OCI-M2 (cell line): Measurements from ENCODE around the gene AP3D1.
"Not testable (repeated sequence)": the region's sequence is repeated elsewhere in the genome, so short reads cannot be mapped to it uniquely, and the experiment has no call there.

Experiments
- DNase-seq: peaks from one replicate; lab custom pipeline; 2025; ENCODE audit not compliant: unreplicated experiment; lab: John Stamatoyannopoulos, UW

Gene AP3D1

DNA sequence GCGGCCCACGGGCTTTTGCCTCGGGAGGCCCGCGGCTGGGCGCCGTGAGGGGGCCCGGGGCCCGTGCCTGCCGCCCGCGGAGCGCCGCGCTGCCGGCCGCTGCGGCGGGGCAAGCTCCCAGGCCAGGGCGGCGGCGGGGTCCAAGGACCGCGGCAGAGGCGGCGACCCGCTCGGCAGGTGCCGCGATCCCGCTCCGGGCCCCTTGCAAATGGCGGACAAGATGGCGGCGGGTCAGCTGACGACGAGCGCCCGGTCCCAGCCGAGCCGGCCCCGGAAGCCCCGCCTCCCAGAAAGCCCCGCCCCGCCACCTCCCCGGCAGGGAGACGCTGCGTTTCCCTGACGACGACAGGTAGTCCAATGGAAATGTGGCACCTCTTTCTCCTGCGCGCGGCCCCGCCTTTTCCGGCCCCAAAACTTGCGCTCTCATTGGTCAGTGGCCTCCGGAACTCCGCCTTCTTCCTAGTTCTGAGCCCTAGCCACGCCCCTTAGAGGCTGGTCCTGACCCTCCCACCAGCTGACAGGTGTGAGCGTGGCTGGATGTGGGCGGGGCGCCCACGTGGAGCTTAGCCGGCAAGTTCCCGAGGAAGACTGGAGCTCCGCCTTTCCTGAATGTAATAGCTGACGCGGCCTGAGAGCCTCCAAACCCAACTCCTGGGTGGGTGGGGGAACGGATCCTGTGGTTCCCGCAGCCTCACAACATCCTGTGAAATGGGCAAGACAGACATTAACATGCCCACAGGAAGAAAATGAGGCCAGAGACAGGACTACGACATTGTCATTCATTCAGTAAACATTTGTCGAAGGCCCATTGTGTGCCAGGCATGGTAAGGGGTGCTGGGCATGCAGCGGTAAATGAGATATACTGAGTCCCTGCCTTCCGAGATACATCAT is at the start of gene AP3D1:
Gene AP3D1, minus strand, starts transcription at position 228 of the 891 bp plus-strand sequence. CDS start 232 bp downstream, outside the sequence.
- peak; percentile 86 for DNase-seq

DNA sequence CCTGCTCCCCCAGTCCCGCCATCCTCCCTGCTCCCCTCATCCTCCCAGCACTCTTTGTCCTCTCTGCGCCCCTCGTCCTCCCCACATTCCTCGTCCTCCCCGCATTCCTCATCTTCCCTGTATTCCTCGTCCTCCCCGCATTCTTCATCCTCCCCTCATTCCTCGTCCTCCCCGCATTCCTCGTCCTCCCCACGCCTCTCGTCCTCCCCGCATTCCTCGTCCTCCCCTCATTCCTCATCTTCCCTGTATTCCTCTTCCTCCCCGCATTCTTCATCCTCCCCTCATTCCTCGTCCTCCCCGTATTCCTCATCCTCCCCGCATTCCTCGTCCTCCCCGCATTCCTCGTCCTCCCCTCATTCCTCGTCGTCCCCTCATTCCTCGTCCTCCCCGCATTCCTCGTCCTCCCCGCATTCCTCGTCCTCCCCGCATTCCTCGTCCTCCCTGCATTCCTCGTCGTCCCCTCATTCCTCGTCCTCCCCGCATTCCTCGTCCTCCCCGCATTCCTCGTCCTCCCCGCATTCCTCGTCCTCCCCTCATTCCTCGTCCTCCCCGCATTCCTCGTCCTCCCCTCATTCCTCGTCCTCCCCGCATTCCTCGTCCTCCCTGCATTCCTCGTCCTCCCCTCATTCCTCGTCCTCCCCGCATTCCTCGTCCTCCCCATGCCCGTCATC is 49.4 kb upstream of the AP3D1 start:
- not testable (repeated sequence) for DNase-seq

GRCh38 chr19:2199861-2200623 is 48.7 kb upstream of the AP3D1 start:
- DNase-seq = no peak

DNA sequence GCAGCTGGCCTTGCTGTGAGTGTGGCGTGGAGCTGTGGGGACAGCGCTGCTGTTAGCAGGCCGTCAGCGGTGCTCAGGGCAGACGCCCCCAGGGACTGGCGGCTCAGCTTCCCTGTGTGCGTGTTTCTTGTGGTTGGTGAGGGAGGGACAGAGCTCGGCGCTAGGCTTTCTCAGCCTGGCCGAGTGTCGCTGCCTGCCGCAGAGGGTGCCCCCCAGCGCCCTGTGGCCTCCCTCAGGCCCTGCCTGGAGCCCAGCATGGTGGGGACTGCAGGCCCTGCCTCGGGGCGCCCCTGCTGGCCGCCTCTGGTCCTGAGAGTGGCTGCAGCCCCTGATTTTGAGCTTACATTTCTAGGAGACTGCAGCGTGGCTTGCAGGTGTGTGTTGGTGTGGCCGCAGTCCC is 47.8 kb upstream of the AP3D1 start:
- no peak for DNase-seq

GRCh38 chr19:2198317-2198716 is 47.0 kb upstream of the AP3D1 start:
- no peak for DNase-seq

- no peak for DNase-seq
Observed at GRCh38 chr19:2197270-2197669, 45.9 kb upstream of the AP3D1 start.

GRCh38 chr19:2195914-2196313 is 44.5 kb upstream of the AP3D1 start:
- no peak for DNase-seq

DNA sequence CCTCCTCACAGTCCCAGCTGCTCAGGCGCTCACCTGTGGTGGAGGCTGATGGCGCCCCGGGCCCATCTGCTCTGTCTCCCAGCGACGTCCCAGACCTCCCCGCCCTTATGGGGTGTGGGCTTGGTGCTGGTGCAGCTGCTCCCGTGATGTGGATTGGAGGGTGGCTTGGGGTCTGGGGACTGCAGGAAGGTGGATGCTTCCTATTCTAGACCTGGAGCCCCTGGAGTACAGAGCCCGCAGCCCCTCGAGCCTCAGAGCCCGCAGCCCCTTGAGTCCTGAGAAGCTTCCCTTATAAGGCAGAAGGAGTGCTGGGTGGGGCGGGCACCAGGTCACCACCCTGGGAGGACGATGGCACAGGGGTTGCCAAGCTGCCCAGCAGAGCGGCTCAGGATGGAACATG is 44.0 kb upstream of the AP3D1 start:
- DNase-seq = no peak

GRCh38 chr19:2194513-2195078 is 43.2 kb upstream of the AP3D1 start:
- no peak for DNase-seq

DNA sequence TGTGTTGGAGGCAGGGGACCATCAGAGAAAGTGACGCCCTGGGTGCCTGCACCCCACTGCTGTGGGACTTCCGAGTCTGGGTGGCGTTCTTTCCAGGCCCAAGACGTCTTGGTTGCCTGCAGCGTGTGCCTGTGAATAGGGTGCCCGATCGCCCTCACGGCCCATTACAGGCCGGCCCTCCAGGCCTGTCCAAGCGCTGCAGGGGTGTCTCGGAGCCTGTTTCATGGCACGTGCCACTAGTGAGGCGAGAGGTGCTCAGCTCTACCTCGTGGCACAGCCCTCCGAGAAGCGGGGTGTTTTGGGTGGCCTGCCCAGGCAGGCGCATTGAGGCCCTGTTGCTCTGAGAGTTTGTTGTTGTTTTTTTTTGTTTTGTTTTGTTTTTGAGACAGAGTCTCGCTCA is 42.4 kb upstream of the AP3D1 start:
- no peak for DNase-seq

DNA sequence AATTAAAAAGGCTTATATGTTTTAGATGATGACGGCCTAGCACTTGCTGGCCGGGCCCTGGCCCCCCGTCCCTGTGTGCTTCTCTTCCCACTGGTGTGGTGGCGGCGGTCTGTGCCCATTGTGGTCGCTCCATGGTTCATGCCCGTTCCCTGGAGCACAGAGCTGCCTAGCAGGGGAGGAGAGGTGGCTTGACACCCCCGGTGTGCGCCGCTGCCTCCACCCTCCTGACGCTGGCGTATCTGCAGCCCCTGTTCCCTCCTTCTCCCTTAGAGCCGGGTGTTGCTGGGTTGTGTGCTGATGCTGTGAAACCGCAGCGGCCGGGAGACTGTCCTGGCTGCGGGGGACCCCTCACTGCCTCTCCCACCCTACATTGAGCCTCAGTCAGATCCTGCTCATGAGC is 41.5 kb upstream of the AP3D1 start:
- DNase-seq = no peak

- DNase-seq = no peak
Observed at GRCh38 chr19:2191456-2192310, 40.3 kb upstream of the AP3D1 start.

DNA sequence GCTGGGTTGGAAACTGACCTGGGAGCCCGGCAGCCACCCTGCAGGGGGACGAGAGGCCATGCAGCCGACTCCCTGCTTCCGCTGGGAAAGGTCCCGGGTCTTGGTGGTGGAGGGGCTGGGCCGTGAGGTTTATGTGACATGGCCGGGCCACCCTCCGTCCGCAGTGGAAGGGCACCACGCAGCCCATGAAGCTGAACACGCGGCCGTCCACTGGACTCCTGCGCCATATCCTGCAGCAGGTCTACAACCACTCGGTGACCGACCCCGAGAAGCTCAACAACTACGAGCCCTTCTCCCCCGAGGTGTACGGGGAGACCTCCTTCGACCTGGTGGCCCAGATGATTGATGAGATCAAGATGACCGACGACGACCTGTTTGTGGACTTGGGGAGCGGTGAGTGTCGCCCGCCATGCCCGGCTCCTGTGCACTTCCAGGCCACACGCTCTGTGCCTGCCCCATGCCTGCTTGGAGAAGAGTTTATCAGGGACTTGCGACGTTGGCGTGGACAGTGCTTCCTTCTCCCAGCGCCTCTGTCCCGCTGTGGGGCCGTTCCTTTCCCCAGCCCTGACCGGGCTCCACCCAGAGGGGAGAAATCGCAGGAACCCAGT is 39.6 kb upstream of the AP3D1 start:
- no peak for DNase-seq

GRCh38 chr19:2189880-2190279 is 38.5 kb upstream of the AP3D1 start:
- DNase-seq = no peak

DNA sequence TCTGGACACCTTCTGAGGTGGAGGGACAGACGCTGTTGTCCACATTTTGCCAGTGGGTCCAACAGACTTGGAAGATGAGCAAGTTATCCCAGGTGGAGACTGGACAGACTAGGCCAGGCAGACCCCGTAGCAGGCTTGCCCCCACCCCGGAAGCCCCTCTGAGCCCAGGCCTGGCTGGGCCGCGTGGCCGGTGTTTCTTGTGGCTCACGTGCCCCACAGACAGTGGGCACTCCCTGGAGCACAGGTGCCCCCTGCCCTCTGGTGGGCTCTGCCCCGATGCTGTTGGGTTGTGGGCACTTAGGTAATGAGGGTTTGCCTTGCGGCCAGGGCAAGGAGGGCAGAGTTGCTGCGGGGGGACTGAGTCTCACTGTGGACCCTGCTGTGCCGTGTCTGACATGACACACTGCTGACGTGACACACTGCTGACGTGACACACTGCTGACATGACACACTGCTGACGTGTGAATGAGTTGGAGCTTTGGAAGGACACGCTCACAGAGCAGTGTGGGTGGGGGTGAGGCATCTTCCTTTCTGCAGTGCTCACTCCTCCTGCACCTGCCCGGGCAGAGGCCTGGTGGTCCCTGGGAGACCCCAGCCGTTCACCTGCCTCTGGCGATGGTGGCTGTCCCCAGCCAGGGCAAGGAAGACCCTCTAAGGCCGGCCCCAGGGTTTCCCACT is 37.5 kb upstream of the AP3D1 start:
- DNase-seq = no peak

DNA sequence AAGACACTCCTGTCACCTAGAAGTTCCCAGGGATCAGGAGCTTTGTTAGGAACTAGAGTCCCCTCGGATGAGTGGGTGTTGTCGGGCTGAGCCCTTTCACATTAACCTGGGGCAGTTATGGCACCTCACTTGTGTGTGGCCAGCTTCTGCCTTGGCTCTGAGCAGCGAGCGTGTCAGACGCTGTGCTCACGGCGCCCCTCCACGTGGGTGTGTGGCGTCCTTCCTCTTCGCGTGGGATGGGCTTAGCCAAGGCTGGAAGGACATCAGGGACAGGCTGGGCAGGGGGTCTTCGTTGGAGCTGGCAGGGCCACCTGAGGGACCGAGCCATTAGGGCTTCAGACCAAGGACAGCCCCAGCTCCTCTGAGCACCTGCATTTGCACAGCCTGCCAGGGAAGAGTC is 35.8 kb upstream of the AP3D1 start:
- DNase-seq = no peak

GRCh38 chr19:2186071-2186846 is 34.9 kb upstream of the AP3D1 start:
- no peak for DNase-seq

DNA sequence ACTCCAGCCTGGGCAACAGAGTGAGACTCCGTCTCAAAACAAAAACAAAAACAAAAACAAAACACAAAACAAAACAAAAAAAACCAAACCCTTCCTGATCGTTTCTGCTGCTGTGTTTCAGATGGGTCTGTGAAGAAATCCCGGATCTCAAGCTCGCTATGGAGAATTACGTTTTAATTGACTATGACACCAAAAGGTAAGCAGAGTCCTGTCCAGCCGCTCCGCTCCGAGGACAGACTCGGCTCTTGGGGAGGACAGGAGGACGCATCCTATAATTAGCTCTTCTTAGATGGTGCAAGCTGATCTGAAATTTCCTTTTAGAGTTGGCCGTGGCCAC is 34.3 kb upstream of the AP3D1 start:
- no peak for DNase-seq
